Stimulated activated memory B cell treated with anti-CD40 and anti-IgM and Interleukin-4, amounts not matched to agents 10 μg/mL and 1 μg/mL and 100 μg/mL, for 72 hours (primary cell): ENCODE data around the gene NRGN.

Source experiments
- ATAC-seq: fragments of 150-1000 bp; cut with Tn5 transposase; 2 replicates; pipeline ENCODE4 v1.10.0; 2021
- H3K27ac Mint-ChIP-seq: one replicate; pipeline ENCODE4 v1.8.0; 2022; ENCODE audit warnings: mild to moderate bottlenecking, mixed read lengths
- H3K27me3 Mint-ChIP-seq: one replicate; pipeline ENCODE4 v1.8.0; 2022; ENCODE audit warnings: mixed read lengths
- H3K36me3 Mint-ChIP-seq: one replicate; pipeline ENCODE4 v1.8.0; 2022; ENCODE audit warnings: mixed read lengths
- H3K4me1 Mint-ChIP-seq: one replicate; pipeline ENCODE4 v1.8.0; 2022; ENCODE audit warnings: mixed read lengths
- H3K4me3 Mint-ChIP-seq: one replicate; pipeline ENCODE4 v1.8.0; 2022; ENCODE audit warnings: mild to moderate bottlenecking, moderate library complexity, mixed read lengths
- H3K9me3 Mint-ChIP-seq: one replicate; pipeline ENCODE4 v1.8.0; 2022; ENCODE audit warnings: mixed read lengths

Gene NRGN

DNA sequence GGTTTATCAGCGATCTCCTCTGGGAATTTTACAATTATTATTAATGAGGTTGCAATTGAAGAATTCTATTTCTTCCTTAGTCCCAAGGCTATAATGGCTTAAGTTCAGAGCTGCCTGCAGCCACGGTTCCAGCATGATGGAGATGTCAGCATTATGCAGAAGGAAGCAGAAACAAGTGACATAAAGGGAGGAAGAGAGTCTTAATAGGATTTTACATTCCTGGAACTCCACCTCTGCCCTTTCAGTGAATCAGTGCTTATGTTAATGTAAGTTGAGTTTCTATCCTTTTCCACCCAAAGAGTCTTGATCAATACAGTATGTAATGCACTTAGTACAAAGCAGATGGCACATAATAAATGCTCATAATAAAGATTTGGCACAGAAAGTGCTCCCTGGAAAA, 11.6 kb upstream of the NRGN start:
- Mint-ChIP-seq H3K27me3 (peaks cover 27% of the 10 kb centered on the region), H3K27ac (no peak overlapping the region), H3K4me1 (peaks cover 24% of the 10 kb centered on the region), H3K4me3 (no peak overlapping the region), H3K36me3 (no peaks in the 10 kb centered on the region), H3K9me3 (no peaks in the 10 kb centered on the region)
- no peak for ATAC-seq

DNA sequence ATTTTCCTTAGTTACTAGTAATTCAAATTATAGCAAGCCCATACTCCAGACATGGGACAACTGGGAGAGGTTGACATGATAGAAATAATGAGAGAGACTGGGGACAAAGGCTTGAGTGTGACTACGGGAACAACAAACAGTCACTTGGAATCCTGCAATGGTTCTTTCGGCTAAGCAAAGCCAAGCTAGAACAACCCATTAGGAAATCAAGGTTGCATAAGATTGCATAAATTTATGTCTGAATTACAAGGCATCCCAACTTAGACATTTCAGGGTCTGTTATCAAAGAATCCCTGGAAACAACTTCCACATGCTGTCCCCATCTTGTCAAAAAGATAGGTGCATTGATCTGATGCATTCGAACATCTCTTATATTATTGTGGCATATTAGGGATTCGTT, 10.2 kb upstream of the NRGN start:
- H3K27me3 Mint-ChIP-seq: peaks cover 18% of the 10 kb centered on the region
- H3K4me1 Mint-ChIP-seq: peaks cover 23% of the 10 kb centered on the region
- no peaks in the 10 kb centered on the region for H3K36me3 Mint-ChIP-seq
- no peak overlapping the region for H3K27ac Mint-ChIP-seq
- no peak overlapping the region for H3K4me3 Mint-ChIP-seq
- ATAC-seq: no peak
- no peaks in the 10 kb centered on the region for H3K9me3 Mint-ChIP-seq

DNA sequence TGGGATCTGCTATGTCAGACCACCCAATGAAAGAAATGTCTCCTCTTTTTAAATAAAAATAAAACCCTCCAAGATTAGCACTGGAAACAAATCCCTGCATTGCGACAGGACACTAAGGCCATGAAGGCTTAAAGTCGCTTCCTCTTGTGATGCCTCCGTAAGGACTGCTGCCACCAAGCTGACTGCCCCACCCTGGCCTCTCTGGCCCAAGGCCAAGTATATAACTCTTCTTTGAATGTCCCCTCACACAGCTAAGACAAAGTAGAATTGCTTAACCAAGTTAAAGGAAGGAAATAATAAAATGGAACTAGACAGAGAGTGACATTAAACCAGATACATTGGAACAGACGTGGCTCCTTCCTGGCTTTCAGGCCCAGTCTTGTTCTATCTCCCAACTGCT, 7.5 kb upstream of the NRGN start:
- ATAC-seq: no peak
- Mint-ChIP-seq H3K36me3 (no peaks in the 10 kb centered on the region), H3K27me3 (no peaks in the 10 kb centered on the region), H3K4me1 (peaks cover 6% of the 10 kb centered on the region), H3K4me3 (no peak overlapping the region), H3K27ac (no peak overlapping the region), H3K9me3 (no peaks in the 10 kb centered on the region)

DNA sequence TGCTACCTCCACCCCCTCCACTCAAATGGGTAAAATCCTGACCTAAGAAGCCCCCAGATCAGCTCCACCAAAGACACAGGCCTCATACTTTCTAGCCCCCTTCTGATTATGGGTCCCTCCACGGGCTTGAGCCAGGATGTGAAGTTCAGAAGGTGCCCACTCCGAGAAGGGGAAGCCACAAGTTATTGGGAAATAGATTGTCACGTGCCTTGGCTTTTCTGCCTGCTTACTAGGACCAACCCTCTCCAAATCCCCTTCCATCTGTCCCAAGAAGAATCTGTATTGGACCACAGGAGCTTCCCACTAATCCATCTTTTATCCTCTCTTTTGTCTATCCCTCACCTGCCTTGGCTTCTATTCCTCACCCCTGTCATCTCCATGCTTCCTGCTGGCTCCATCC, 3.0 kb upstream of the NRGN start:
- ATAC-seq: no peak
- H3K4me1 Mint-ChIP-seq: peaks cover 27% of the 10 kb centered on the region
- peaks cover 8% of the 10 kb centered on the region for H3K27me3 Mint-ChIP-seq
- H3K9me3 Mint-ChIP-seq: no peaks in the 10 kb centered on the region
- H3K36me3 Mint-ChIP-seq: no peaks in the 10 kb centered on the region
- H3K27ac Mint-ChIP-seq: no peak overlapping the region
- no peak overlapping the region for H3K4me3 Mint-ChIP-seq

DNA sequence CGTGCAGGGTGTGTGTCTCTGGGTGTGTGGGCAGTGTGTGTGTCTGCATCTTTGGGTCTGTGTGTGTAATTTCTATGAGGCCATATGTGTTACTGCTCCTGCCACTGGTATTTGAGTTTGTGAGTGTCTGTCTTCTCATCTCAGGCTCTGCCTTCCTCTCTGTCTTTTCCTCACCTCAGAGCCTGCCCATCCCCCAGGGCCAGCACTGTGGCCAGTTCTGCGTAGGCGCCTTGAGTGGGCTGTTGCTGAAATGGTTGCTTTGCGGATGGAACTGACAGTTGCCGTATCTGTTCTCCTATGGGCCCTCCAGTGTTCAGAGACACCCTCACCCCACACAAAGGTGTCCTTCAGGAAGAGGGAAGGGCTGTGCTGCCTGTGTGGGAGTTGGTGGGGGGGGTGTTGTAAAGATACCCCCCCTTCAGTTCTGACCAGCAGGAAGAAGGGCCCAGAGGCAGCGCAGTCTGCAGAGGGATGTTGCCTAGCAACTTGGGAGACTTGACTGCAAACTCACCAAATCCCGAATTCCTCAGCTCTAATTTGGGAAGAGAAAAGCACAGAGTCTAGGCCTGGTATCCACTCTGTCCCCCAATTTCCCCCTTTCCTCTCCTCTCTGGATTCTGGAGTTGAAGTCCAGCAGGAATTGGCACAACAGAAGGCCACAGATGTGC, 2.0 kb upstream of the NRGN start:
- Mint-ChIP-seq H3K36me3 (no peaks in the 10 kb centered on the region), H3K4me3 (no peak overlapping the region), H3K9me3 (no peaks in the 10 kb centered on the region), H3K4me1 (peaks cover 27% of the 10 kb centered on the region), H3K27me3 (peaks cover 13% of the 10 kb centered on the region), H3K27ac (no peak overlapping the region)
- no peak for ATAC-seq

DNA sequence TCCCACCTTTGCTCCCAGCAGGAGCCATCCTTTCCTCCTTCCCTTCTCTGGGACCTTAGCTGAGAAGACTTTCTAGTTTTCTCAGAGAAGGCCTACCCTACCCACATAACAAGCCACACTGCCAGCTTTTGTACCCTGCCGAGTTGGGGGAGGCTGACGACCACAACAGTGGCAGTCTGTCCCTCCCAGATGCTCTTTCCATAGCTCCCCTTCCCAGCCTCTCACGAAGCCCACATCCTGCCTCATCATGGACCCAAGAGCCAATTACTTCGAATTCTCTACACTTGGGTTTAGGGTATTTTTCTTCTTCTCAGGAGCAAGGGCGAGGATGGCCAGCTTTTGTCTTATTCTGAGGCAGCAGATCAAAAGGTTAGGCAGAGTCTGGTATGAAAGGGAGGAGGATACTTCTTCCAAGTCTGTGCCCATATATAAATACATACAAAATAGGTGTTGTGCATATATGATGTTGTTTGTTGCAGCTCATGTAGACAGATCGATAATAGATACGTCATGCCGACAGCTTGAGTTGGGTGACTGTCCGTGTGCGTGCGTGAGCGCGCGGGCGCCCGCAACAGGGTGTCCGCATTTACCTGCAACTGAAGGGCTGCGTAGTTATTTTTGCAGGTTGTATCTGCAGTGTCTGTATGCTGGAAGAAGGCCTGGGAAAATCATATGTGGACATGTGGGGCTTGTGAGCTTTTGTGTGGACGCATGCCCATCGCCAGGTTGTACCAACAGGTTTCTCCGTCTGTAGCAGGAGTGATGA, 846 bp upstream of the NRGN start:
- H3K4me3 Mint-ChIP-seq: peak overlapping the region; percentile 81
- H3K9me3 Mint-ChIP-seq: no peaks in the 10 kb centered on the region
- peak overlapping the region; percentile 23 for H3K27ac Mint-ChIP-seq
- peaks cover 13% of the 10 kb centered on the region for H3K27me3 Mint-ChIP-seq
- H3K36me3 Mint-ChIP-seq: no peaks in the 10 kb centered on the region
- H3K4me1 Mint-ChIP-seq: peaks cover 27% of the 10 kb centered on the region
- no peak for ATAC-seq

DNA sequence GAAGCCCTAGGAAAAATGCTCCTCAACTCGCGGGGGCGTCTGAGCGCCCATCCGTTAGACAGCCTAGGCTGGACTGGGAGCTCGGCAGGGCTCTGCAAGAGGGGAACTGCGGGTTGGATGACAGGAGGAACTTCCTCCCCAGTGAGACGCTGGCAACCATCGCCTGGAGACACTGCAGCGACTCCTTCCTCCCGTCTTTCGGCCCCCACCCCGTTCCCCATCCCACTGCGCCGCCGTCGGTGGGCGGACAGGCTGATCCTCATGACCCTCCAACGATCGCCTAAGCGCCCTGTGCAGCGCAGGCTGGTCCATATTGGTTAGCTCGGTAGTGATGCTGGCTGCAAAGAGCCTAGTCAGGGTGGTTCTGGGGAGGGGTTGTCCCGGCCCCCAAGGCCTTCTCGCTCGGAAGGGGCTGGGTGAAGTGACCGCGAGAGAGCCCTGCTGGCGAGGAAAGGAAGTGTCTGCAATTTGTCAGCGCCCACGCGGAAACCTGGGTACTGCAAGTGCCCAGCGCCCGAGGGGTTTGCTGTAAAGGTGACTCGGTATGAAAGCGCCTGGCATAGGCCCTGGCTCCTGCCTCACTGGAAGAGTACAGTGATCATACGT, 638 bp downstream of the NRGN start:
- Mint-ChIP-seq H3K4me1 (peaks cover 27% of the 10 kb centered on the region), H3K4me3 (peak overlapping the region; percentile 81), H3K27ac (peak overlapping the region; percentile 23), H3K9me3 (no peaks in the 10 kb centered on the region), H3K36me3 (no peaks in the 10 kb centered on the region), H3K27me3 (peaks cover 13% of the 10 kb centered on the region)
- peak; percentile 57 for ATAC-seq

DNA sequence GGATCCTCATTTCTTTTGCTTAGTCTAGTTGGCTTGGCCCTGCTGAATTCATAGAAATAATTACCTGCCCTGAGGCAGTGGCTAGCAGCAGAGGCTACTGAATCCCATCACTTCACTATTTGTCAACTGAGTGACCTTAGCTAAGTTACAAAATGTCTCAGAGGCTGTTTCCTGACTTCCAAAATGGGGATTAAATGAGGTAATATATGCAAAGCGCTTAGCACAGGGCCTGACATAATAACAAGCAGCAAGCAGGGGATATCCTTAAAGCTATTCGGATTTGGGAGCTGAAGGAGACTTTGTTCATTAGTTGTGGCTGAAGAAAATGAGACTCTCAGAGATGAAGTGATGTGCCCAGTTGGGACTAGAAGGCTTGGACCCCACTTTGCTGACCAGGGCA, 2.8 kb downstream of the NRGN start:
- Mint-ChIP-seq H3K4me1 (peaks cover 34% of the 10 kb centered on the region), H3K9me3 (no peaks in the 10 kb centered on the region), H3K27me3 (peaks cover 13% of the 10 kb centered on the region), H3K27ac (no peak overlapping the region), H3K36me3 (no peaks in the 10 kb centered on the region), H3K4me3 (no peak overlapping the region)
- no peak for ATAC-seq

DNA sequence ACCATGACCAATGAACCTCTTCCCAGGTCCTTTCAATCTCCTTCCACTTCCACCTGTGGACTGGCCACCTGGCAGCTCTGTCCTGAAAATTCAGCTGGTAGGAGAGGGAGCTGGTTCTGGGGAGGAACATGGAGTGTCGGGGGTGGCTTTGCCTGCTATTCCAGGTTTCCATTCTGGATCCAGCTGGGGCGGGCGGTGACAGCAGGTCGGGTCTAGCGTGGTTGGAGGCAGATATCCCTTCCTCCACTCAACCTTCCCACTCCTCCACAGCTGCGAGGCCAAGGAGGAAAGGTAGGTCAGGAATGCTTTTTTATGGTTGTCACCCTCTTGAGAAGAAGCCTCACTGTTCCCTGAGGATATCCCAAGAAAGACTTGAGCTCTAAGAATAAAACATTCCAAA, 3.3 kb downstream of the NRGN start:
- no peak overlapping the region for H3K4me3 Mint-ChIP-seq
- H3K4me1 Mint-ChIP-seq: peaks cover 36% of the 10 kb centered on the region
- no peaks in the 10 kb centered on the region for H3K36me3 Mint-ChIP-seq

DNA sequence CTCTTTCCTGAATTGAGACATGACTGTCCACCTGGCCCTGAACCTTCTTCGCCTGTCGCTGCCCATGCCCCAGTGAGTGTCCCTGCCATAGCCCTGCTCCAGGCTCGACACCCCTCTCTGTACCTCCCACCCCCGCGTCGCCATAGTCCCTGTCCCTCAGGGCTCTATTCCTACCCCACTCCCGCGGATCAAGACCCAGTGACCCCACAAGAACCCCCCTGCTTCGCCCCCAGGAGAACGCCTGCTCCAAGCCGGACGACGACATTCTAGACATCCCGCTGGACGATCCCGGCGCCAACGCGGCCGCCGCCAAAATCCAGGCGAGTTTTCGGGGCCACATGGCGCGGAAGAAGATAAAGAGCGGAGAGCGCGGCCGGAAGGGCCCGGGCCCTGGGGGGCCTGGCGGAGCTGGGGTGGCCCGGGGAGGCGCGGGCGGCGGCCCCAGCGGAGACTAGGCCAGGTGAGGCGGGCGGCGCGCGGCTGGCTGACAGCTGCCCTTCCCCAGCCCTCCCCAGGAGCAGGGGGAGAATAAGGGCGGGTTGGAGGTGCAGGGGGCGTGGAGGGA, 5.6 kb downstream of the NRGN start:
- no peak for ATAC-seq
- peaks cover 13% of the 10 kb centered on the region for H3K27me3 Mint-ChIP-seq
- no peak overlapping the region for H3K27ac Mint-ChIP-seq
- H3K4me3 Mint-ChIP-seq: peak overlapping the region; percentile 93
- H3K36me3 Mint-ChIP-seq: no peaks in the 10 kb centered on the region
- H3K9me3 Mint-ChIP-seq: no peaks in the 10 kb centered on the region
- peaks cover 45% of the 10 kb centered on the region for H3K4me1 Mint-ChIP-seq

More for the DNA sequence above, 3.3 kb downstream of the NRGN start:
- ATAC-seq: no peak
- peaks cover 13% of the 10 kb centered on the region for H3K27me3 Mint-ChIP-seq
- H3K27ac Mint-ChIP-seq: no peak overlapping the region
- no peaks in the 10 kb centered on the region for H3K9me3 Mint-ChIP-seq

DNA sequence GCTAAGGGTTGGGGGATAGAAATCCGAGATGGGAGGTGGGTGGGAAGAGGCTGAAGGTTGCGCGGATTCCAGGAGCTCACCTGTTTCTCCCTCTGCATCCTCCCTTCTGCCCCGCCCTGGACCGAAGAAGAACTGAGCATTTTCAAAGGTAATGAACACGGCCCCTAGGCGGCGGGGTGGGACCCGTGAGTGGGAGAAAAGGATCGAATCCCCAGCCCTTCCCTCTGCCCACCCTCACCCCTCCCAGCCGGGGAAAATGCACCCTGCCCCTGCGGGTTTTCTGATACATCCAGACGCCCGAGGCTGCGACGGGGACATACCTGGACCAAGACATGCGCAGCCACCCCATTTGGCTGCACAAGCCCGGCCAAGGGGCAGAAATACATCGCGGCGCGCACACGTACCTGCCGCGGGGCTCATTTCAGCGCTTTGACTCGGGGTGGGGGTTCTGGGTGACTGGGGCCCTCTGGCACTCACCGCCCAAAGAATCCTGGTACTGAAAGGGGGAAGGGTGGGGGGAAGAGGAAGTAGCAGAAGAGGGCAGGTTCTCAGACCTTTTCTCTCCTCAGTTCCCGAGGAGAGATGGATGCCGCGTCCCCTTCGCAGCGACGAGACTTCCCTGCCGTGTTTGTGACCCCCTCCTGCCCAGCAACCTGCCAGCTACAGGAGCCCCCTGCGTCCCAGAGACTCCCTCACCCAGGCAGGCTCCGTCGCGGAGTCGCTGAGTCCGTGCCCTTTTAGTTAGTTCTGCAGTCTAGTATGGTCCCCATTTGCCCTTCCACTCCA, 6.3 kb downstream of the NRGN start:
- H3K4me1 Mint-ChIP-seq: peaks cover 41% of the 10 kb centered on the region
- H3K27ac Mint-ChIP-seq: peak overlapping the region; percentile 91
- H3K27me3 Mint-ChIP-seq: peaks cover 12% of the 10 kb centered on the region
- H3K36me3 Mint-ChIP-seq: no peaks in the 10 kb centered on the region
- H3K4me3 Mint-ChIP-seq: peak overlapping the region; percentile 93
- peak; percentile 63 for ATAC-seq
- no peaks in the 10 kb centered on the region for H3K9me3 Mint-ChIP-seq

DNA sequence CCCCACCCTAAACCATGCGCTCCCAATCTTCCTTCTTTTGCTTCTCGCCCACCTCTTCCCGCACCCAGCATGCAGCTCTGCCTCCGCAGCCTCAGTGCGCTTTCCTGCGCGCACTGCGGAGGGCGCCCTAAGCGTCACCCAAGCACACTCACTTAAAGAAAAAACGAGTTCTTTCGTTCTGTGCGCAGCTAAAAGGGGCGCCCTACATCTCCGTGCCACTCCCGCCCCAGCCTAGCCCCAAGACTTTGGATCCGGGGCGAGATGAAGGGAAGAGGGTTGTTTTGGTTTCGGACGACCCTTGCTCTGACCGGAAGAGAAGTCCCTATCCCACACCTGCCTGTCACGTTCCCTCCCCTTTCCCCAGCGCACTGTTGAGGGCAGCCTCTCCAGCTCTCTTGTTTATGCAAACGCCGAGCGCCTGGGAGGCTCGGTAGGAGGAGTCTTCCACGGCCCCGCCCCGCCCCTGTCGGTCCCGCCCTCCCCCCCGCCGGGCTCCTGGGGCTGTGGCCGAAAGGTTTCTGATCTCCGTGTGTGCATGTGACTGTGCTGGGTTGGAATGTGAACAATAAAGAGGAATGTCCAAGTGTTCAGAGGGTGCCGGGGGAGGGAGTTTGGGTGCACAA, 7.0 kb downstream of the NRGN start:
- Mint-ChIP-seq H3K4me1 (peaks cover 34% of the 10 kb centered on the region), H3K27ac (peak overlapping the region; percentile 91), H3K36me3 (no peaks in the 10 kb centered on the region), H3K4me3 (peak overlapping the region; percentile 93), H3K27me3 (peaks cover 5% of the 10 kb centered on the region), H3K9me3 (no peaks in the 10 kb centered on the region)
- peak; percentile 92 for ATAC-seq

DNA sequence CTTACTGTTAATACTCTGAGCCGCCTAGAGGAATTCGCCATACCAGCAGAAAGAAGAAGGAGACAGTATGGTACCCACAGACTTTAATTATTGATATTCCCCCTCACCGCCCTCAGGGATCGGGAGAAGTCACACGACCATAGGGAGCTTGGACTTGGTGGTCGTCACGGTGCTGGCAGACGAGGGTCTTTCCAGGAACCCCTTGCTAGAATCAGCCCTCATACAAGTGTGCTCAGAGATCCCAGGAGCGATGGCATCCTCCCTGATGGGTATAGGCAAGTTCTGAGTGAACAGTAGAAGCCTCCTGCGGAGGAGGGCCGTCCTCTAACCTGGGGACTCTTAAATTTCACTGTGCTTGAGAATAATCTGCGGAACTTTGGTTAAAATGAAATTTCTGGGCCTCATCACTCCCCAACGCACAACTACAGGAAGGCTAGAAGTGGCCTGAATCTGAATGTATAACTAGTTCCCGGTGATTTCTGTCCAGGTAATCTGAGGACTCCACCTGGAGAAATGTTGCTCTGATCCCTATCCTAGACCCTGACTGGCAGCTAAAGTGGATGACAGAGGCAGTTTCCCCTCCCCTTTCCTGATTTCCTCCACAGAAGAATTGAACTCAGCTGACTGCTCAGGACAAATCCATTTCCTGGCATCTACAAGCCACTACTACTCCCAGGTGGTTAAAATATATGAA, 7.8 kb downstream of the NRGN start:
- Mint-ChIP-seq H3K27ac (no peak overlapping the region), H3K36me3 (no peaks in the 10 kb centered on the region), H3K27me3 (no peaks in the 10 kb centered on the region), H3K4me3 (peak overlapping the region; percentile 93), H3K9me3 (no peaks in the 10 kb centered on the region), H3K4me1 (peaks cover 34% of the 10 kb centered on the region)
- ATAC-seq: no peak

DNA sequence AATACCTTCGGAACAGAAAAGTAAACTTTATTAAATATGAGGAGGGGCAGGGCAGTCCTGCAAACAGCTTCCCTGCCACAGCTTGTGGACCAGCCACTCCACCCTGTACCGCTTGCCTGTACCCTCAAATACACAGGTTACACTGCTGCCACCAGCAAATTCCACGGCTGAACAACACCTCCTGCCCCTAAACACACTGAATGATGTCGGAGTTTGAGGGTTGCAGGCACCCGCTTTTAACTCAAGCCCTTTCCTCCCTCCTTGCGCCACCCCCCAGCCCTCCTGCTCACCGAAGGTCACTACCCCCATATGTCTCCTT, 8.3 kb downstream of the NRGN start:
- no peaks in the 10 kb centered on the region for H3K36me3 Mint-ChIP-seq
- no peak overlapping the region for H3K27ac Mint-ChIP-seq
- H3K4me3 Mint-ChIP-seq: no peak overlapping the region
- H3K4me1 Mint-ChIP-seq: peaks cover 34% of the 10 kb centered on the region
- no peaks in the 10 kb centered on the region for H3K9me3 Mint-ChIP-seq
- no peak for ATAC-seq
- no peaks in the 10 kb centered on the region for H3K27me3 Mint-ChIP-seq
